Adrenal gland (tissue), 12 donors: ENCODE measurements around the gene KCNE1. TPM values are rescaled to one million over a fixed set of nuclear protein-coding genes. Genes with fewer than 3 reads are reported as not detected.

Experiments used
- DNase-seq, 7 donors: peaks; one replicate each; pipeline ENCODE4 v3.0.0-alpha.2; 2019 to 2020
- H3K27ac ChIP-seq, 5 donors: fragments of 200-600 bp; sonication (generic) in 4 of 5; 1 replicate in 3 of 5; 2 replicates in 2 of 5; pipeline versions ENCODE4 v1.5.1 to v1.8.0; 2016 to 2020; ENCODE audit warnings: mild to moderate bottlenecking in 1 of 5
- H3K27me3 ChIP-seq: fragments of 200-600 bp; 2 replicates; pipeline ENCODE4 v1.8.0; 2021
- H3K36me3 ChIP-seq, 2 donors: fragments of 200-600 bp; replicated peaks in 1 of 2; 1 replicate in 1 of 2; 2 replicates in 1 of 2; pipeline versions ENCODE4 v1.5.1 to v1.8.0; 2018 to 2022
- H3K4me1 ChIP-seq, 2 donors: fragments of 200-600 bp; replicated peaks in 1 of 2; 1 replicate in 1 of 2; 2 replicates in 1 of 2; pipeline versions ENCODE4 v1.5.1 to v1.8.0; 2018 to 2021
- H3K4me3 ChIP-seq, 4 donors: fragments of 200-600 bp; sonication (generic) in 3 of 4; one replicate each; pipeline ENCODE4 v1.5.1; 2016 to 2018
- H3K9me3 ChIP-seq, 3 donors: fragments of 200-600 bp; sonication (generic) in 1 of 3; replicated peaks in 1 of 3; 1 replicate in 2 of 3; 2 replicates in 1 of 3; pipeline versions ENCODE4 v1.5.1 to v1.8.0; 2016 to 2021
- CTCF ChIP-seq, 6 experiments: fragments of 450-650 bp in 4 of 6; fragments of 200-600 bp in 2 of 6; sonication (generic) in 1 of 6; IDR thresholded peaks; 1 replicate in 5 of 6; 2 replicates in 1 of 6; pipeline versions ENCODE4 v1.5.1 to v1.8.0; 2016 to 2021; ENCODE audit warnings: antibody characterized with exemption in 6 of 6, mild to moderate bottlenecking in 2 of 6, moderate library complexity in 1 of 6
- POLR2A ChIP-seq, 2 donors: fragments of 450-650 bp; IDR thresholded peaks; one replicate each; pipeline ENCODE4 v1.6.1; 2017; ENCODE audit warnings: antibody characterized with exemption in 2 of 2, mild to moderate bottlenecking in 2 of 2, moderate library complexity in 1 of 2
- WGBS, 4 donors: extraction: QIAGEN DNeasy Blood & Tissue Kit in 2 of 4; methylation state at CpG; one replicate each; pipeline versions ENCODE4 v1.1.5 to v1.1.7; 2013 to 2017; 5-methylcytosine and 5-hydroxymethylcytosine counted together
- intact Hi-C, 2 donors: fragments of 100-400 bp; cut with DNase I; formaldehyde crosslinking; loops; one replicate each; pipeline versions ENCODE4 v1.14.1 to v1.15.0; 2022 to 2023
- polyA plus RNA-seq, 3 donors: library from polyadenylated mRNA; stranded (reverse); fragments of 200-250 nt in 2 of 3; fragments of 350-450 nt in 1 of 3; fragmentation: Illumina TruSeq in 1 of 3; extraction: RNeasy Lipid Tissue Mini Kit (QIAGEN cat#74804) in 1 of 3; gene quantifications; one replicate each; pipeline ENCODE4 v1.2.3, GENCODE V29; 2013 to 2014
- total RNA-seq, 9 donors: library from RNA; depleted of rRNA in 4 of 9; stranded (reverse); fragments of >200 nt in 4 of 9; fragments of 120-200 nt in 1 of 9; fragmentation: NEBNext Ultra II Directional in 1 of 9; extraction: Animal tissue kit (Norgen Biotek cat#: 25700) in 1 of 9; gene quantifications; one replicate each; pipeline versions ENCODE4 v1.1.0 to v1.2.4, GENCODE V29; 2013 to 2023
- donor health status: healthy with polysubstance abuse.
- donor health status: Bipolar disorder and iron deficiency.
- donor health status: DM: yes; HTN: yes; CAD: no.
- donor health status: DM: no; HTN: no; CAD: no.
- donor health status: DM: no; HTN: no; CAD: no.
- donor health status: DM: yes; HTN: yes; CAD: no.

Gene KCNE1
- total and polyA plus RNA-seq, 12 donors, result 0.11 to 4.8 (median 1.9) TPM

- TF ChIP-seq POLR2A (IDR thresholded peaks at IDR 0.05), result no peak
- no peak for TF ChIP-seq CTCF (IDR thresholded peaks at IDR 0.05)
- Histone ChIP-seq H3K27me3 (no peaks in the 10 kb centered on the region), H3K4me1 (peaks cover 0 to 28% of the 10 kb centered on the region in 2 donors), H3K27ac (no peak overlapping the region), H3K9me3 (no peaks in the 10 kb centered on the region), H3K36me3 (no peaks in the 10 kb centered on the region), H3K4me3 (no peak overlapping the region)
- intact Hi-C loops, result no loop called here
- DNase-seq, result no peak
Observed at GRCh38 chr21:34530261-34530660, 18.3 kb upstream of the KCNE1 start.

- intact Hi-C loops, result no loop called here
- Histone ChIP-seq H3K4me1 (peaks cover 0 to 28% of the 10 kb centered on the region in 2 donors), H3K27me3 (no peaks in the 10 kb centered on the region), H3K36me3 (peaks cover 0 to 3% of the 10 kb centered on the region in 2 donors), H3K9me3 (no peaks in the 10 kb centered on the region), H3K27ac (peak overlapping the region in 1 of 5 donors; percentile 92), H3K4me3 (no peak overlapping the region)
- 74 to 79% (median 76%) methylated on average over 3 of the region's 3 CpGs for WGBS, 4 donors
- no peak for TF ChIP-seq CTCF (IDR thresholded peaks at IDR 0.05)
- no peak for TF ChIP-seq POLR2A (IDR thresholded peaks at IDR 0.05)
- DNase-seq, result no peak
Observed at GRCh38 chr21:34528131-34528561, 16.1 kb upstream of the KCNE1 start.

- Histone ChIP-seq H3K4me1 (peaks cover 0 to 34% of the 10 kb centered on the region in 2 donors), H3K9me3 (no peaks in the 10 kb centered on the region), H3K27me3 (no peaks in the 10 kb centered on the region), H3K4me3 (peak overlapping the region in 2 of 4 donors; percentile 17 to 47), H3K36me3 (peaks cover 0 to 9% of the 10 kb centered on the region in 2 donors), H3K27ac (peak overlapping the region; percentile 77 to 92 (median 88))
- TF ChIP-seq CTCF (IDR thresholded peaks at IDR 0.05) (no peak), POLR2A (IDR thresholded peaks at IDR 0.05) (peak; percentile 55 to 83)
- intact Hi-C loops, result no loop called here
- 15 to 26% (median 18%) methylated on average over 10 of the region's 10 CpGs for WGBS, 4 donors
- DNase-seq, result peak; percentile 62 to 92 (median 82)
Observed at GRCh38 chr21:34526618-34527290, 14.7 kb upstream of the KCNE1 start.

GRCh38 chr21:34526241-34526617, 14.2 kb upstream of the KCNE1 start:
- TF ChIP-seq POLR2A (IDR thresholded peaks at IDR 0.05) (no peak), CTCF (IDR thresholded peaks at IDR 0.05) (no peak)
- Histone ChIP-seq H3K36me3 (peaks cover 0 to 14% of the 10 kb centered on the region in 2 donors), H3K27ac (peak overlapping the region; percentile 77 to 92 (median 88)), H3K4me3 (peak overlapping the region in 2 of 4 donors; percentile 17 to 47), H3K4me1 (peaks cover 0 to 33% of the 10 kb centered on the region in 2 donors), H3K9me3 (no peaks in the 10 kb centered on the region), H3K27me3 (no peaks in the 10 kb centered on the region)
- 43 to 54% (median 47%) methylated on average over 5 of the region's 5 CpGs for WGBS, 4 donors
- no peak for DNase-seq
- intact Hi-C loops, result no loop called here
